Osteoblast (primary cell): Measurements from ENCODE around the gene AKR1A1. TPM values are rescaled to one million over a fixed set of nuclear protein-coding genes. Genes with fewer than 3 reads are reported as not detected.
A peak's percentile ranks its signal among the peaks of the same experiment; 100 is the strongest.
"Not testable (repeated sequence)": the region's sequence is repeated elsewhere in the genome, so short reads cannot be mapped to it uniquely, and the experiment has no call there.

Experiments
- DNase-seq: peaks from one replicate; pipeline ENCODE4 v3.0.0; 2011; ENCODE audit warnings: low spot score, mixed read lengths; ENCODE audit not compliant: insufficient read length; ENCODE audit errors: missing footprints
- H2AFZ ChIP-seq: 2 replicates; pipeline ENCODE4 v1.6.0; 2011; ENCODE audit warnings: mild to moderate bottlenecking, low read length
- H3K27ac ChIP-seq: 2 replicates; pipeline ENCODE4 v1.5.1; 2011; ENCODE audit warnings: mild to moderate bottlenecking, low read depth, low read length, moderate library complexity
- H3K27me3 ChIP-seq: 2 replicates; pipeline ENCODE4 v1.6.0; 2012; ENCODE audit warnings: mild to moderate bottlenecking, control low read depth, inconsistent platforms, low read length, moderate library complexity; ENCODE audit not compliant: insufficient read depth
- H3K36me3 ChIP-seq: 2 replicates; pipeline ENCODE4 v1.5.1; 2011; ENCODE audit warnings: mild to moderate bottlenecking, low read length, control low read depth, moderate library complexity; ENCODE audit not compliant: insufficient read depth
- H3K4me1 ChIP-seq: 2 replicates; pipeline ENCODE4 v1.5.1; 2011; ENCODE audit warnings: mild to moderate bottlenecking, low read length, control low read depth, moderate library complexity; ENCODE audit not compliant: insufficient read depth
- H3K4me2 ChIP-seq: 2 replicates; pipeline ENCODE4 v1.6.0; 2011; ENCODE audit warnings: mild to moderate bottlenecking, low read length; ENCODE audit not compliant: insufficient read depth
- H3K4me3 ChIP-seq: fragments of 200-600 bp; sonication (generic); 3 replicates; pipeline ENCODE4 v1.5.1; 2012; ENCODE audit warnings: mild to moderate bottlenecking, low read length, inconsistent platforms; ENCODE audit not compliant: insufficient read depth
- H3K79me2 ChIP-seq: 2 replicates; pipeline ENCODE4 v1.6.0; 2012; ENCODE audit warnings: mild to moderate bottlenecking, low read length, control low read depth, inconsistent platforms; ENCODE audit not compliant: insufficient read depth
- H3K9me3 ChIP-seq: 2 replicates; pipeline ENCODE4 v1.5.1; 2011; ENCODE audit warnings: low read depth, low read length, control low read depth
- H4K20me1 ChIP-seq: 2 replicates; pipeline ENCODE4 v1.6.0; 2012; ENCODE audit warnings: mild to moderate bottlenecking, low read length, control low read depth; ENCODE audit not compliant: insufficient read depth
- total RNA-seq: library from RNA; depleted of rRNA; stranded (reverse); fragments of >200 nt; gene quantifications from 2 replicates; pipeline ENCODE4 v1.2.3, GENCODE V29; 2012
- TF ChIP-seq, protein P1 (sequence below): IDR thresholded peaks from 2 replicates; pipeline ENCODE4 v1.5.1; 2011; ENCODE audit warnings: mild to moderate bottlenecking, low read depth, low read length, moderate library complexity; ENCODE audit errors: extremely low read depth

The AKR1A1 gene
- total RNA-seq, 1 donor = 136 TPM

DNA sequence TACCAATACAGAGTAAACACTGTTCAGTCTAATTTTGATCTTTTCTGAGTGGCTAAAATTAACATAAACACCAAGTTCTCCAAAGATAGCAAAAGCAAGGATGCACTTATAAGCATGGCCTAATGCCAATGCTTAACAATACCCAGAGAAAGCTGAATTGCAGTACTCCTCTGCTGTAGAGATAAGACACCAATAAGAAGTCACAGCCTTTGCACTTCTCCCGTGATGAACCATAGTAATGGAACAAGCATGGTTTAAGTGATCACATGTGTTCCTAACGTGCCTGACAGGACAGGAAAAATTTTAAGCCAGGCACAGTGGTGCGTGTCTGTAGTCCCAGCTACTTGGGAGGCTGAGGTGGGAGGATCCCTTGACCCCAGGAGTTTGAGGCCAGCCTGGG is 34.6 kb upstream of the AKR1A1 start:
- Histone ChIP-seq H3K4me2 (no peak overlapping the region), H3K27ac (no peak overlapping the region), H3K79me2 (peaks cover 52% of the 10 kb centered on the region), H3K36me3 (peaks cover 63% of the 10 kb centered on the region), H3K27me3 (no peaks in the 10 kb centered on the region), H4K20me1 (peaks cover 33% of the 10 kb centered on the region), H2AFZ (no peak overlapping the region), H3K9me3 (no peaks in the 10 kb centered on the region), H3K4me3 (no peak overlapping the region), H3K4me1 (peaks cover 4% of the 10 kb centered on the region)
- TF ChIP-seq, protein P1, sequence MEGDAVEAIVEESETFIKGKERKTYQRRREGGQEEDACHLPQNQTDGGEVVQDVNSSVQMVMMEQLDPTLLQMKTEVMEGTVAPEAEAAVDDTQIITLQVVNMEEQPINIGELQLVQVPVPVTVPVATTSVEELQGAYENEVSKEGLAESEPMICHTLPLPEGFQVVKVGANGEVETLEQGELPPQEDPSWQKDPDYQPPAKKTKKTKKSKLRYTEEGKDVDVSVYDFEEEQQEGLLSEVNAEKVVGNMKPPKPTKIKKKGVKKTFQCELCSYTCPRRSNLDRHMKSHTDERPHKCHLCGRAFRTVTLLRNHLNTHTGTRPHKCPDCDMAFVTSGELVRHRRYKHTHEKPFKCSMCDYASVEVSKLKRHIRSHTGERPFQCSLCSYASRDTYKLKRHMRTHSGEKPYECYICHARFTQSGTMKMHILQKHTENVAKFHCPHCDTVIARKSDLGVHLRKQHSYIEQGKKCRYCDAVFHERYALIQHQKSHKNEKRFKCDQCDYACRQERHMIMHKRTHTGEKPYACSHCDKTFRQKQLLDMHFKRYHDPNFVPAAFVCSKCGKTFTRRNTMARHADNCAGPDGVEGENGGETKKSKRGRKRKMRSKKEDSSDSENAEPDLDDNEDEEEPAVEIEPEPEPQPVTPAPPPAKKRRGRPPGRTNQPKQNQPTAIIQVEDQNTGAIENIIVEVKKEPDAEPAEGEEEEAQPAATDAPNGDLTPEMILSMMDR = no peak
- no peak for DNase-seq

DNA sequence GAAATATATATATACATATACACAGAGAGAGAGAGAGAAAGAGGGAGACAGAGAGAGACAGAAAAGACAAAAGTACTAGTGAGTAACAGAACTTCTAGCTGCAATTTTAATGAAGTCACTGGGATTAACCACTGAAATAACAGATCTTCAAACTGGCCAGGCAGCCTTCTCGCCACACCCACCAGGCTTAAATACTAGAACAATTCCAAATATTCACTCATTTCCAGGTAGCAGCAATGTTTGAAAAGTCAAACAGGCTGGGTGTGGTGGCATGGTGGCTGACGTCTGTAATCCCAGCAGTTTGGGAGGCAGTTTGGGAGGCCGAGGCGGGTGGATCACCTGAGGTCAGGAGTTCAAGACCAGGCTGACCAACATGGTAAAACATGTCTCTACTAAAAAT is 34.2 kb upstream of the AKR1A1 start:
- Histone ChIP-seq H4K20me1 (peaks cover 36% of the 10 kb centered on the region), H3K9me3 (no peaks in the 10 kb centered on the region), H3K36me3 (peaks cover 59% of the 10 kb centered on the region), H3K27ac (no peak overlapping the region), H3K4me1 (peaks cover 4% of the 10 kb centered on the region), H2AFZ (no peak overlapping the region), H3K79me2 (peaks cover 56% of the 10 kb centered on the region), H3K4me2 (no peak overlapping the region), H3K4me3 (no peak overlapping the region), H3K27me3 (no peaks in the 10 kb centered on the region)
- no peak for DNase-seq
- TF ChIP-seq, protein P1 = no peak

- H3K4me1 ChIP-seq = peaks cover 10% of the 10 kb centered on the region
- H3K4me2 ChIP-seq = peak overlapping the region; percentile 66
Measured at GRCh38 chr1:45518366-45518765, 32.3 kb upstream of the AKR1A1 start.

DNA sequence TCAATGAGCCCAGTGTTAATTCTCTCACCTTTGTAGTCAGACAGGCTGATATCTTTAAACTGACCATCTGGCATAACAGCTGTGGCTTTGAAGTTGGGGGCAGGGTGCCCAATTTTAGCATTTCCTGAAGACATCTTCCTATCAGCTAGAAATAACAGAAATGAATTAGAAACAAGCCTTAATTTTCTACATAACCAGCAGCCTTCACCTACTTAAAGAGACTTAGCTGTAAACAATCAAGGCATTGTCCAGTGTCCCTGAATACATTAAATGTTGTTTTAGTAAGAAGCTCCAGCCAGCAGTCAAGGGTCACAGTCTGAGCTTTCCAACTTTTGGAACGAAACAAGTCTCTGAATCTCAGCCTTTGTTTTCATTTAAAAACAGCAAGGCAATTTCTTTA is 31.7 kb upstream of the AKR1A1 start:
- DNase-seq = no peak
- TF ChIP-seq, protein P1 = no peak
- no peaks in the 10 kb centered on the region for H3K27me3 ChIP-seq
- H3K36me3 ChIP-seq = peaks cover 38% of the 10 kb centered on the region
- peak overlapping the region; percentile 2 for H3K4me3 ChIP-seq
- H4K20me1 ChIP-seq = peaks cover 33% of the 10 kb centered on the region
- no peaks in the 10 kb centered on the region for H3K9me3 ChIP-seq
- H3K27ac ChIP-seq = no peak overlapping the region
- H3K4me1 ChIP-seq = peaks cover 10% of the 10 kb centered on the region
- peaks cover 59% of the 10 kb centered on the region for H3K79me2 ChIP-seq
- peak overlapping the region; percentile 66 for H3K4me2 ChIP-seq
- no peak overlapping the region for H2AFZ ChIP-seq

More at GRCh38 chr1:45518366-45518765, 32.3 kb upstream of the AKR1A1 start:
- peaks cover 59% of the 10 kb centered on the region for H3K79me2 ChIP-seq
- H3K36me3 ChIP-seq = peaks cover 43% of the 10 kb centered on the region
- DNase-seq, H3K27me3 ChIP-seq, H3K9me3 ChIP-seq, H3K4me3 ChIP-seq, H3K27ac ChIP-seq, H2AFZ ChIP-seq: not testable (repeated sequence)
- peaks cover 33% of the 10 kb centered on the region for H4K20me1 ChIP-seq

- Histone ChIP-seq H3K36me3 (peaks cover 31% of the 10 kb centered on the region), H3K4me3 (peak overlapping the region; percentile 100), H3K4me2 (peak overlapping the region; percentile 66), H4K20me1 (peaks cover 33% of the 10 kb centered on the region), H3K4me1 (peaks cover 10% of the 10 kb centered on the region), H3K79me2 (peaks cover 57% of the 10 kb centered on the region)
- not testable (repeated sequence) for DNase-seq, H2AFZ ChIP-seq, H3K27me3 ChIP-seq, H3K9me3 ChIP-seq, H3K27ac ChIP-seq
Measured at GRCh38 chr1:45519774-45520173, 30.9 kb upstream of the AKR1A1 start.
